ENCODE measurements around the gene CEP350.

Gene CEP350

DNA sequence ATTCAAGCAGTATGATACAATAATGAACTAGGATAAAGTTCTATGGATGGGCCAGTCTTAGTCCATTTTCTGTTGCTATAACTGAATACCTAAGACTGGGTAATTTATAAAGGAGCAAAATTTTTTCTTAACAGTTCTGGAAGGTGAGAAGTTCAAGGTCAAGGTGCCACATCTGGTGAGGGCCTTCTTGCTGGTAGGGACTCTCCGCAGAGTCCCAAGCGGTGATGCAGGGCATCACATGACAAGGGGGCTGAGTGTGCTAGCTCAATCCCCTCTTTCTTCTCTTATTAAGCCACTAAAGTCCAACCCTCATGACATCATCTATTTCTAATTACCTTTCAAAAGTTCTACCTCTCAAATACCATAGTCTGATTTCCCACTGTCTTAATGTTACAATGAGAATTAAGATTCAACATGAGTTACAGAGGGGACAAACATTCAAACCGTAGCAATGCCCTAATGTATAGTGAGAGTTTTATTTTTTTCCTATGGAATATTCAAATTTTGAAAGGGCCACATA is 107.9 kb downstream of the CEP350 start:
- DNase-seq = no peak

- no peak for DNase-seq
Measured at GRCh38 chr1:180065408-180065807, 110.8 kb downstream of the CEP350 start.

DNA sequence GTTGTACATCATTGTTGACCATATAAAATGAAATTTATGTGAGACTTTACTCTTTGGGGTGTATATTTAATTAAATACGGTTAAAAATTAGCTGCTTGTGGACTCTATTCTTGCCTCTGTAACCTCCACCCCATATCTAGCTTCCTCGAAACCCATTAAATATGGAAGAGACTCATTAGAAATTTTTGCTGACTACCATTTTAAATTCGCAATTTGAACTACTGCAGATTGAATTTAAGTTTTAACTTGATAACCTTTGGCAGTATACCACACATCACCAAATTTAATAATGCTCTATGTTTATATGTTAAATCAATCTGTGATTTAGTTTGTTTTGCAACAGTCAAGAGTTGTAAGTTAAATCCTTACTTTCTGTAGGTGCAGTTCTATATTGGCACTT is 111.5 kb downstream of the CEP350 start:
- no peak for DNase-seq

DNA sequence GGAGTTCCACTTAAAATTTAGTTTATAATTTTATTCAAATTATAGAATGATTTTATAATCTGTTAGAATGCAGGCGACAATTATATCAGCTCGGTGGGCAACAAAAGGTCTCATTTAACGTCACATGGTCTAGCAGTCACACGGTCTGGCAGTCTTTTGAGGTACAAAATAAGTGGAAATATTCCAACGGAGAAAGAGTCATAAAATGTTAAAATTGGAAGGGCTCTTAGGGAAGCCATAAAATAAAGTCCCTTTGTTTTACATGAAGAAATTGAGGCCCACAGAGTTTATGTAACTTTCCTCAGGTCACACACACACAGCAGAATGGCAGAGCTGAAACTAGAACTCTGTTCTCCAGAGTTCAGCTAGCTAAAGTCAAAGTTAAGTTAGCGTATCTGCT is 115.7 kb downstream of the CEP350 start:
- no peak for DNase-seq

DNA sequence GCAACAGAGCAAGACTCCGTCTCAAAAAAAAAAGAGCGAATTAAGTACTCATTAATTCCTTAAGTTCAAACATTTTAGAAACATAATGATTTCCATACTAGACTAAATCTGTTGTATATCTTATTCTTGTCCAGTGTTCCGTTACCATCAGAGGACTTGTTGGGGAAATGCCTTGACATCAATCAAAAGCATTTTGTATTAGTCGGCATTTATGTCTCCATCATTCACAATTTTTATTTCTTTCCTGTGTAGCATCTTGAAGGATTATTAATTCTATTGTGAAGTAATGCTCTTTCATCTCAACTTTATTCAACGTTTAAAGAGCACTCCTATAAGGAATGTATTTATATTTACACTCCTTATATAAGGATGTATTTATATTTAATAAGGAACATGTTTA is 117.1 kb downstream of the CEP350 start:
- no peak for DNase-seq

DNA sequence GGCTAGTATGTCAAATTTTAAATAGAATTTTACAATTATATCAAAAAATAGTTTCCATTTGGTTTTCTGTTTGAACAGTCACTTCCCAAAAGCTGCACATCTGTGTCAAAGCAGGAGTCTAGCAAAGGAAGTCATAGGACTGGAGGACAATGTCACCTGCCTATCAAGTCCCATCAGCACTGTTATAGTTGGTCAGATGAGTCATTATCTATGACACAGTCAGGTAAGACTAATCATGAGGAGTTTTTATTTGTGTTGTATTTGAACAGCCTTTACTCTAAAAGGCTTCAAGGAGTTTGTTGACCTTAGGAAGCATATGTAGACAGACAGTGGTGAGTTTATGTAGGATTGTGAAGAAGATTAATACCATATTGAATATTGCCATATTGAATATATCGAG is 125.8 kb downstream of the CEP350 start:
- DNase-seq = no peak

GRCh38 chr1:180081474-180081873 is 126.9 kb downstream of the CEP350 start:
- DNase-seq = no peak

- no peak for DNase-seq
Measured at GRCh38 chr1:180083164-180083563, 128.6 kb downstream of the CEP350 start.

- DNase-seq = no peak
Measured at GRCh38 chr1:180084867-180085266, 130.3 kb downstream of the CEP350 start.

- DNase-seq = no peak
Measured at GRCh38 chr1:180085331-180085730, 130.7 kb downstream of the CEP350 start.

GRCh38 chr1:180092931-180093650 is 138.5 kb downstream of the CEP350 start:
- DNase-seq = no peak

GRCh38 chr1:180094705-180095295 is 140.2 kb downstream of the CEP350 start:
- no peak for DNase-seq

DNA sequence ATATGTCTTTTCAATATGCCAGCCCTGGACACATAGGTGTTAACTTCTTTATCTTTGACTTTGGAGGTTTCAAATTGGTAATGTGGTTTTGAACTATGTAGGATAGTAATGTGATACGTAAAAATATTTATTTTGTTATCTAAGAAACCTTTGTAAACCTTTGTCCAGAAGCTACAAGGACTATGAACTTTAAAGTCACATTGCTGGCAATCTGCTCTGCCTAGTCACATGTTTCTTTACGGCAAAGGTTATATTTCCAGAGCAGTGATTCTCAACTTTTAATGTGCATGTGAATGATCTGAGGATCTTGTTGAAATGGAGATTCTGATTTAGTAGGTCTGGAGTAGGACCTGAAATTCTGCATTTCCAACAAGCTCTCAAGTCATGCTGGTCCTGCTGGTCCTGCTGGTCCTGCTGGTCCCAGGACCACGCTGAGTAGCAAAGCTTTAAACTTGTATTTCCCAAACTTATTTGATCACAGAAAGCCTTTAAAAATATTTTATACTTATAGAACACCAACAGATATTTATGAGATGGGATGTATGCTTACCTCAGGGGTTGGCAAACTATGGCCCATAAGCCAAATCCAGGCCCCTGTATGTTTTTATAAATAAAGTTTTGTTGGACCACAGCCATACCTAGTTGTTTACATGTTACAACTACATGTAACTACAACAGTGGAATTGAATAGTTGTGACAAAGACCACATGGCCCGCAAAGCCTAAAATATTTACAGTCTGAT is 142.1 kb downstream of the CEP350 start:
- DNase-seq = no peak

GRCh38 chr1:180097326-180097605 is 142.7 kb downstream of the CEP350 start:
- DNase-seq = no peak

GRCh38 chr1:180101411-180101810 is 146.8 kb downstream of the CEP350 start:
- DNase-seq = no peak

DNA sequence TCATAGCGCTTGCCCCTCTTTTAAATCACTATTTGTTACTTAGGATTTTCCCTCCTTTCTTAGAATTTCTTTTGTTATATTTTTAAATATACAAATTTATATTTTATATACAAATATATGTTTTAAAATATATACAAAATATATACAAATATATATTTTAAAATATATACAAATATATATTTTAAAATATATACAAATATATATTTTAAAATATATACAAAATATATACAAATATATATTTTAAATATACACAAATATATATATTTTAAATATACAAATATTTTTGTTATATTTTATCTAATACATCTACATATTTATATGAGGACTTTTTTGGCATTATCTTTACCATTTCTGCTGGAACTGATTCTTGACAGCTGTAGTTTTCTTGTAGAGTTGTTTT is 149.2 kb downstream of the CEP350 start:
- no peak for DNase-seq

GRCh38 chr1:180112091-180112490 is 157.5 kb downstream of the CEP350 start:
- no peak for DNase-seq

DNA sequence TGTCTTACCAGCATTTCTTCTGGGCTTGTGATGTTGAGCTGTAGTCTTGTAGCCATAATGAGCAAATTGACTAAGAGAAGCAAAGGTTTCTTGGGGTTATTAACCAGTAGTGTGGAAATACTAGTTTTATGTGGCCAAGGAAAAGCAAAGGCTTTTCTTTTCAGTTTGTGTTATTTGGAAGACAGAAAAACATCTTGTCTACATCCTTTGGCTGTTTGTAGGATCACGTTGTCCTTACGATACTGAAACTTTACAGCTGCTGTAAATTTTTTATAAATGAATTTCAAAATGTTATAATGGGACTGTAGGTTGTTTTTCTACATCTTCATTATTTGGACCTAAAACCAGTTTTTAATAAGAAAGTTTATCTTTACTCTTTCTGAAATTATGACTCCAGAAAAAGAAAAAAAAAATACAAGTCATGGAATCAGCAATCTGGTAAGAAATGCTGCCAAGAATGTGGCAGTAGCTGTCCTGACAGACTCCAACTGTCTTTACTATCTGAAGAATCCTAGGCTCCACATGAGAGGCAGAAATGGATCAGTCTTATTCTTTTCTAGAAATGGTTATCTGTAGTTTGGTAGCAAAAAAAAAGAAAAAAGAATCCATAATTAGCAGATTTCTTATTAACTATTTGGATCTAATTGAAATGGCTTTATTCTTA is 158.5 kb downstream of the CEP350 start:
- DNase-seq = no peak

DNA sequence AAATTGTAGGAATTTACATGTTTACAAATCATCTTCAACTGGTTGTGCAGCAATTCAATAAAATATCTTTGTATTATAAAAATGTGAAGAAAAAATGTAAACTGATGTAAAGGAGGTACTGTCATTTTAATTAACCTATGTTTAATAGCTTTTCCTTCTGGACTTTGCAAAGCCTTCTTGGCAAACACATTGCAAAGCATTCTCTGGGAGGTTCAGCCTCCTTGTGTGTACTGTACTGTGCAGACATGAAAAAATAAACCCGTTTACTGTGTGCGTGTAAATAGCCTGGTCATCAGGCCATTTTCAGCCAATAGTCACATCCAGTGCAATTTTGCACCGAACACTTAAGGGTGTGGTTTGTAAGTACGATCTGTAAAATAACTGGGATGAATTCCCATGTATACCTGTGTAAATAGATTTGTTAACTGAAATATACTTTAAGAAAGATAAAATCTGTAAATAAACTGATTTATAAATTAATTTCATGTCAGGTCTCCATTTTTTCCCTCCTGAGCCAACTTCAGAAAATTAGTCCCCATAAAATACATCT is 159.9 kb downstream of the CEP350 start:
- no peak for DNase-seq

DNA sequence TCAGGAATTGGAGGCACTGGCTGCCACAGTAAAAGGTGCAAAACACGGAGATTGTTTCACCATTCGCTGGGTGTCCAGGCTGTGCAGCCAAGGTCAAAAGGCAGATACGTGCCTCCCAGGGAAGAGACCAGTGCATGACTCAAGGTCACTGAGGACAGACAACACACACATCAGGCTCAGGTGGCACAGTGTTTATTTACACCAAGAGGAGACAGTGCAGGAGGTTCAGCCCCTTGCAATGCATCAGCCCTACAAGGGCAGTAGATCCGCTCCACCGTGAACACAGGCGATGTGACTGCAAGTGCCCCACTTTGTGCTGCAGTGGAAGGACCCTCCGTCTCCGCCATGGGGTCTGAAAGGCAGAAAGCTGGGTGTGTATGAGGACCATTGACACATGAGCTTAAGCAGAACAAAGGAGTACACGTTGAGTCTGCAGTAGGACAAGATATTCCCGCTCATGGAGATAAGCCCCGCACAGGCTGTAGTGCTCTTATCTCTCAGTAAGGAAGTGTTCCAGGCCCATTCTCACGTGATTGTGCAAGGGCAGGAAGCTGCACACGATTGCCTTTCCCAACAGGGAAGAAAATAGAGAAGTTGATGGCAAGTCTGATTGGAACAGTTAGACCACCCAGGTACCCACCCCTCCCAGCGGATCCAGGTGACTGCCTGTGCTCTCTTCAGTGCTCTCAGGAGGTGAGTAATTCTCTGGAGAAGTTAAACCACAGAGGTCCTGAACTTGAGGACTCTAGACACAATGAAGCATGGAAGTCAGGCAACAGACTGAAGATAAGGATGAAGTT is 162.6 kb downstream of the CEP350 start:
- DNase-seq = no peak

DNA sequence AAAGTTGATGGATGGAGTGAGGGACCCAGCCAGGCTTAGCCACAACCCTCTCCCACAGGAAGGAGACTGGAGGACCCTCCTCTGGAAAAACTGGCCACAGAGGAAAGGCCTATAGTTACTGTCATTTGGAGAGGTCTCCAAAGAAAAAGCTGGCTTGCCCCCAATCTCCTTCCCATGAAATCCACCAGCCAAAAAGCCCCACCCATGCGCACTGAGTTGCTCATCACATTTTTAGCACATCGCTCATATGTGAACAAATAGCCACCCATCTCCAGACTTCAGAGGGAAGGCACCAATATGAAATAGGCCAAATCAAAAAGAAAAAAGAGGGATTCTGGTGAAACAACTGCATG is 163.1 kb downstream of the CEP350 start:
- no peak for DNase-seq

DNA sequence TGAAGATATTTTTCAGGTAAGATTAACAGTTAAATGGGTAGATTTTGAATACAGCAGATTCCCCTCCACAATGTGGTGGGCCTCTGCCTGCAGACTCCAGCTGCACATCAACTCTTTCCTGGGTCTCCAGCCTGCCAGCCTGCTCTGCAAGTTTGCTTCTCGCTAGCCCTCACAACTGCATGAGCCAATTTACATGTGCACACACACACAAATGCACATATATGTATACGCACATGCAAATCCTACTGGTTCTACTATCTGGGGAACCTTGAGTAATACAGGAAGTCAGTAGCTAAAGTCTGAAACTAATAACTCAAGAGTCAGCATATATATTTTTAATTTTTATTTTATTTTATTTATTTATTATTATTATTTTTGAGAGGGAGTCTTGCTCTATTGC is 165.2 kb downstream of the CEP350 start:
- no peak for DNase-seq

All from NCI-H446 (cell line).